Measurements from ENCODE around the gene SRSF12. TPM values are rescaled to one million over a fixed set of nuclear protein-coding genes. Genes with fewer than 3 reads are reported as not detected.

Gene SRSF12
- total RNA-seq, 4 donors from 2014 or later, result 0.31 to 0.33 TPM; not detected in 2

DNA sequence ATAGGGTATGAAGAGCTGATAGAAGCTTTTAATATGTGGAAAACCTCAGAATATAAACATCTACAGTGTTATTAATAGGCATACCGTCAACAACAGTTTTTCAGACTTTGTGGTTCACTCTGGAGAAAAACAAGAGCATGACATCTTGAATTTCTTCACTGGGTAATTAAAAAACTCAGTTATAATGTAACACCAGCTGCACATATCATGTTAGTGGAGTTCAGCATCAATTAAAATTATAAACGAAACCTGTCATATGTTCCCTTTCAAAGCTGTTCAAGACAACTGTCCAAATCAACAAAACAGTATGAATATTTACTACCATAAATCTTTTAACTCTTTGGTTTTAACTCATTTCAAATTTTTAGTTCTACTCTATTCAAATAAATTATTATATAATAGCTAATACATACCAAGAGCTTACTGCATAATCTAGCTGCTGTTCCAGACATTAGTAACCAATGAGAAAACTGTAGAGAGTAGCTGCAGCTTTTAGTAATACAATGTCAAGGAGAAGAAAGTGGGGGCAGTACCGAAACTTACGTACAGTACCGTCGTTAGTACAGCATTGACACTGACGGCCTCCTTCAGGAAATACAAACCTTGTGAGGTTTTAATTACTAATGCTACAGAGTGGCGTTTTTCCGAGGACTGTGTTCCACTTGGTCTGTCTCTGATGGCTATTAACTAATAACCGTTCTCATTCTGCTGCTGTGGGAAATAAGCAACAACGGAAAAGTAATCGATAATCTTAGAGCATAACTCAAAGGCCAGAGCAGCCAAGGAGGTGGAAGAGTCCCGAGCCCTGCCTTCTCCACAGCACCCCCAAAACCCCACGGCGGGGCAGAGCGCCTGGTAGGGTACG, 27.5 kb upstream of the SRSF12 start:
- H3K4me1 ChIP-seq, result peaks cover 26 to 32% of the 10 kb centered on the region in 2 donors
- TF ChIP-seq POLR2A (IDR thresholded peaks at IDR 0.05), result no peak
- TF ChIP-seq, protein P1, sequence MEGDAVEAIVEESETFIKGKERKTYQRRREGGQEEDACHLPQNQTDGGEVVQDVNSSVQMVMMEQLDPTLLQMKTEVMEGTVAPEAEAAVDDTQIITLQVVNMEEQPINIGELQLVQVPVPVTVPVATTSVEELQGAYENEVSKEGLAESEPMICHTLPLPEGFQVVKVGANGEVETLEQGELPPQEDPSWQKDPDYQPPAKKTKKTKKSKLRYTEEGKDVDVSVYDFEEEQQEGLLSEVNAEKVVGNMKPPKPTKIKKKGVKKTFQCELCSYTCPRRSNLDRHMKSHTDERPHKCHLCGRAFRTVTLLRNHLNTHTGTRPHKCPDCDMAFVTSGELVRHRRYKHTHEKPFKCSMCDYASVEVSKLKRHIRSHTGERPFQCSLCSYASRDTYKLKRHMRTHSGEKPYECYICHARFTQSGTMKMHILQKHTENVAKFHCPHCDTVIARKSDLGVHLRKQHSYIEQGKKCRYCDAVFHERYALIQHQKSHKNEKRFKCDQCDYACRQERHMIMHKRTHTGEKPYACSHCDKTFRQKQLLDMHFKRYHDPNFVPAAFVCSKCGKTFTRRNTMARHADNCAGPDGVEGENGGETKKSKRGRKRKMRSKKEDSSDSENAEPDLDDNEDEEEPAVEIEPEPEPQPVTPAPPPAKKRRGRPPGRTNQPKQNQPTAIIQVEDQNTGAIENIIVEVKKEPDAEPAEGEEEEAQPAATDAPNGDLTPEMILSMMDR (IDR thresholded peaks at IDR 0.05 in 4 of 5, conservative IDR thresholded peaks at IDR 0.05 in 1 of 5), result no peak
- ATAC-seq, result peak; percentile 15 to 31
- no peaks in the 10 kb centered on the region for H3K27me3 ChIP-seq
- no peak for DNase-seq
- H3K27ac ChIP-seq, result peak overlapping the region; percentile 94 to 99 (median 98)
- in situ Hi-C loops (cut with MboI; ENCODE audit: low sequenced_read_pairs in 4 of 4), result no loop called here
- H3K36me3 ChIP-seq, result no peaks in the 10 kb centered on the region
- intact Hi-C loops (cut with DNase I; ENCODE audit: low total_unique reads), result loop anchor here (2.0 to 10.0 kb wide), 2 partner anchors 19 to 209 kb away; partner anchors contain the start of gene UBE2J1
- H3K4me3 ChIP-seq, result peak overlapping the region; percentile 74 to 90 (median 82)
- no peaks in the 10 kb centered on the region for H3K9me3 ChIP-seq

DNA sequence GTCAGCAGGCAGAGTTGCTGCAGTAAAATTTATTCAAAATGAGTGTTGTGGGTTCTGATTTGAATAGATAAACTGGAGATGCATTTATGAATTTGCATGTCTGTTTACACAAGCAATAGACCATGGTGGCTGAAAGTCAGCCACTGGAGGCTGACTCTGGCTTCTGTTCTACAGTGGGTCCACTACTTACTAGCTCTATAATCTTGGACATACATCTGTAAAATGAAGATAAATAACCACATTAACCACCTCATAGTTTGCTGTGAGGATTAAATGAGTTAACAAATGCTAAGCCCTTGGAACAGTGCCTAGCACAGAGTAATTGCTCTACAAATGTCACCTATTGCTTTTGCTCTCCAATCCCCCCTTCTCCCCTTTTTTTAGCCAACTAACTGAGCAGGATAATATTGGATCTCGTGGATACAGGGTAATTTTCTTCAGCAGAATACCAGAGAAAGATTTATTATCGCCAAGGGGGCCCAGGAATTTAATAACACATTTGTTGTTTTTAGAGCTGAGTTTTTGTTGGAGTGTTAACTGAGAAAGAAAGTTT, 26.6 kb upstream of the SRSF12 start:
- peak overlapping the region in 2 of 4 donors; percentile 74 to 78 for H3K4me3 ChIP-seq
- peaks cover 26 to 37% of the 10 kb centered on the region in 2 donors for H3K4me1 ChIP-seq
- in situ Hi-C loops (cut with MboI; ENCODE audit: low sequenced_read_pairs in 4 of 4) (no loop called here), intact Hi-C loops (cut with DNase I; ENCODE audit: low total_unique reads) (loop anchor here (2.0 to 10.0 kb wide), 2 partner anchors 18 to 210 kb away; partner anchors contain the start of gene UBE2J1)
- no peaks in the 10 kb centered on the region for H3K9me3 ChIP-seq
- DNase-seq (no peak), ATAC-seq (no peak)
- peak overlapping the region; percentile 94 to 99 (median 98) for H3K27ac ChIP-seq
- no peaks in the 10 kb centered on the region for H3K27me3 ChIP-seq
- no peak for TF ChIP-seq POLR2A (IDR thresholded peaks at IDR 0.05)
- TF ChIP-seq, protein P1 (IDR thresholded peaks at IDR 0.05 in 4 of 5, conservative IDR thresholded peaks at IDR 0.05 in 1 of 5), result no peak
- no peaks in the 10 kb centered on the region for H3K36me3 ChIP-seq

DNA sequence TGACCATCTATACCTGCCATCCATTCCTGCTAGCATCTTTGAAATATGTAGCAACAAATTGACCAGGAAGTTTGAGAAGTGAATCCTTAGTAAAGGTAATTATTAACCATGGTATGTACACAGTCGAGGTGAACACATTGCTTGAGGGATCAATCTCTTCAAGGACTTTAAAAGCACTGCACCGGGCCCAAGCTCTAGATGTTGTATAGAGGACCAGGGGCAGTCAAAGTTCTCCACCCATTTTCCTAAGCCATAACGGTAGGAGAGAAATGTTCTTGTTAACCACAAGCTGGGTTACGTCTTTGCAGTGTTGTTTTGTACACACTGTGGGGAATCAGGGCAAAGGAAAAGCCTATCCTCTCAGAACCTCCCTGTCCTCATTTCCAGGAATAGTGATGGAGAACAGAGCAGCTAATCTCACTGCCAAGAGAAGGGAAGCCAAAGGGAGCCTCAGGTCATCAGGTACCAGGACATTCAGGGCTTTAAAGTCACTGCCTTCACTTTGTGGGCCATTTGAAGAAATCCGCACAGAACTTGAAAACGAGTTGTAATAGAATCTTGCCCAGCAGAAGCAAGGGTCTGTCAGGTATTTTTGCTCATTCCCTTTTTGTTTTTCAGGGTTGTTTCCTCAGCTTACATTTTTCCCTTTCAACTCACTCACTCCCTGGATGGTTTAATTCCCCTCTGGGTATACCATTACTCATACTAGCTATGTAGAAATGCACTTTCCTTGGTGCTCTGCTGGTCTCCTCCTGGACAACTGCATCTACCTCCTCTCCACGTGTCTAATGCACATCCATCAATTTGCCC, 22.7 kb upstream of the SRSF12 start:
- H3K4me1 ChIP-seq, result peaks cover 21 to 42% of the 10 kb centered on the region in 2 donors
- no peaks in the 10 kb centered on the region for H3K9me3 ChIP-seq
- in situ Hi-C loops (cut with MboI; ENCODE audit: low sequenced_read_pairs in 4 of 4), result no loop called here
- ATAC-seq, result peak; percentile 71 to 92
- H3K36me3 ChIP-seq, result no peaks in the 10 kb centered on the region
- H3K27me3 ChIP-seq, result no peaks in the 10 kb centered on the region
- no peak overlapping the region for H3K4me3 ChIP-seq
- TF ChIP-seq, protein P1 (IDR thresholded peaks at IDR 0.05 in 4 of 5, conservative IDR thresholded peaks at IDR 0.05 in 1 of 5), result no peak
- TF ChIP-seq POLR2A (IDR thresholded peaks at IDR 0.05), result no peak
- H3K27ac ChIP-seq, result peak overlapping the region; percentile 29 to 64 (median 48)
- intact Hi-C loops (cut with DNase I; ENCODE audit: low total_unique reads), result loop anchor here (10.0 kb wide), 1 partner anchor 214 kb away; the partner anchor contains the start of gene UBE2J1
- peak in 1 of 2 donors; percentile 20 for DNase-seq

DNA sequence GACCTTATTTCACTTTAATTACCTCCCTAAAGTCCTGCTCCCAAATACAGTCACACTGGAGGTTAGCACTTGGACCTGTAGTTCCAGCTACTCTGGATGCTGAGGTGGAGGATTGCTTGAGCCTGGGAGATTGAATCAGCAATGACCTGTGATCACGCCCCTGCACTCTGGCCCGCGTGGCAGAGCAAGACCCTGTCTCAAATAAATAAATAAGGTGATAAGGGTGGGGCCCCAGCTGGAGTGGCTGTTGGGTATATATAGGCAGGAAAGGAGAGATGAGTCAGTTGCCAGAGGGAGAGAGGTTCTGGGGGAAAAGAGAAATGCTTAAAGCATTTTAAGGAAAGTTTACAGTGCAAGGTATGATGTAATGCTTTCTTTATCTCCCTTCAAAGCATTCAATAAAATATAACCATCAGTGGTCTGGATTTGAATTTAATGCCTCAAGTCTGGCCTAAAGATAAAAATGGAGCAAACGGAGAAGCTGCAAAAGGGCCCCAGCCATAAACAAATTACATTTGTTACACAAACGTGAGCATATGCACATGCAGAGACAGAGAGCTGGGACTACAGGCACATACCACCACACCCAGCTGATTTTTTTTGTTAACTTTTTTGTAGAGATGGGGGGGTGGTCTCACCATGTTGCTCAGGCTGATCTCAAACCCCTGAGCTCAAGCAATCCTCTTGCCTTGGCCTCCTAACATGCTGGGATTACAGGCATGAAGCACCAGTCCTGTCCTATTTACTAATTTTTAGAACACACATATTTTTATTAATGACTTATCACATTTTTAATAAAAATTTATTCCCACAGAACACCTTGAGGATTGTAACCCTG, 21.9 kb upstream of the SRSF12 start:
- in situ Hi-C loops (cut with MboI; ENCODE audit: low sequenced_read_pairs in 4 of 4) (no loop called here), intact Hi-C loops (cut with DNase I; ENCODE audit: low total_unique reads) (loop anchor here (10.0 kb wide), 1 partner anchor 215 kb away; the partner anchor contains the start of gene UBE2J1)
- Histone ChIP-seq H3K9me3 (no peaks in the 10 kb centered on the region), H3K4me1 (peaks cover 16 to 38% of the 10 kb centered on the region in 2 donors), H3K27me3 (no peaks in the 10 kb centered on the region), H3K4me3 (no peak overlapping the region), H3K36me3 (no peaks in the 10 kb centered on the region), H3K27ac (peak overlapping the region; percentile 29 to 64 (median 48))
- TF ChIP-seq, protein P1 (IDR thresholded peaks at IDR 0.05 in 4 of 5, conservative IDR thresholded peaks at IDR 0.05 in 1 of 5), result no peak
- no peak for TF ChIP-seq POLR2A (IDR thresholded peaks at IDR 0.05)
- ATAC-seq, result no peak
- no peak for DNase-seq

Data from gastrocnemius medialis (tissue), 4 donors.